K562 (cell line): ENCODE data around the gene KIRREL1. TPM values are rescaled to one million over a fixed set of nuclear protein-coding genes. Genes with fewer than 3 reads are reported as not detected.

Experiments
- CTCFL ChIP-seq: IDR thresholded peaks from 2 replicates; pipeline ENCODE4 v1.6.1; 2011; ENCODE audit warnings: borderline replicate concordance, low read depth, mild to moderate bottlenecking, moderate library complexity, low read length; ENCODE audit not compliant: insufficient read depth, poor library complexity, severe bottlenecking
- GTF2F1 ChIP-seq: IDR thresholded peaks from 2 replicates; pipeline ENCODE4 v1.6.1; 2011; ENCODE audit warnings: low read depth, low read length, improper control_type of control experiment
- PBX2 ChIP-seq, 2 experiments: IDR thresholded peaks in 1 of 2; conservative IDR thresholded peaks in 1 of 2; 2 replicates each; pipeline ENCODE4 v1.6.1; 2016; ENCODE audit warnings: low read depth in 2 of 2, mild to moderate bottlenecking in 1 of 2, missing compliant biosample characterization in 1 of 2, missing genetic modification characterization in 1 of 2, moderate library complexity in 1 of 2
- REST ChIP-seq, 2 experiments: fragments of 450-650 bp; formaldehyde crosslinking in 1 of 2; IDR thresholded peaks; 2 replicates each; pipeline versions ENCODE4 v1.4.0 to v1.6.1; 2014 to 2020; ENCODE audit warnings: mild to moderate bottlenecking in 2 of 2, borderline replicate concordance in 1 of 2, low read depth in 1 of 2
- RUNX1 ChIP-seq: sonication (generic); IDR thresholded peaks from 2 replicates; pipeline ENCODE4 v1.6.1; 2016; ENCODE audit warnings: antibody characterized with exemption, low read depth
- SMC3 ChIP-seq: conservative IDR thresholded peaks from 2 replicates; pipeline ENCODE4 v1.6.1; 2011; ENCODE audit warnings: low read depth, low read length, improper control_type of control experiment; ENCODE audit not compliant: insufficient read depth
- TEAD4 ChIP-seq, 2 experiments: sonication (generic) in 1 of 2; formaldehyde crosslinking in 1 of 2; IDR thresholded peaks; 2 replicates each; pipeline versions ENCODE4 v1.6.1 to v1.8.0; 2012 to 2022; ENCODE audit warnings: borderline replicate concordance in 1 of 2, inconsistent platforms in 1 of 2, low read length in 1 of 2, mild to moderate bottlenecking in 1 of 2, missing genetic modification reagents in 1 of 2
- USF1 ChIP-seq: sonication (generic); formaldehyde crosslinking; IDR thresholded peaks from 2 replicates; pipeline ENCODE4 v1.9.0; 2022; ENCODE audit warnings: mild to moderate bottlenecking, missing genetic modification reagents
- polyA plus RNA-seq, 8 experiments: library from polyadenylated mRNA; depleted of rRNA in 4 of 8; stranded (reverse) in 5 of 8; unstranded in 3 of 8; fragments of >200 nt; fragmentation: Nextera tagmentation in 2 of 8; fragmentation: Illumina TruSeq in 1 of 8; extraction: Ambion mirVana in 2 of 8; extraction: Trizol in 1 of 8; gene quantifications; 2 replicates each; pipeline versions ENCODE4 v1.2.1 to v1.2.3, GENCODE V29; 2011 to 2014; ENCODE audit warnings: inconsistent platforms in 1 of 8, missing spikeins in 1 of 8
- total RNA-seq, 7 experiments: library from RNA; depleted of rRNA in 6 of 7; stranded (reverse); fragments of >200 nt in 6 of 7; fragmentation: Illumina TruSeq in 2 of 7; extraction: Trizol in 2 of 7; gene quantifications; 2 replicates each; pipeline versions ENCODE4 v1.2.1 to v1.2.3, GENCODE V29; 2011 to 2021; ENCODE audit warnings: low replicate concordance in 1 of 7

Gene KIRREL1
- total and polyA plus RNA-seq, 9 of the 15 experiments (the other 6 are each of a cell fraction or from before 2014, with no cell fraction given): under 0.01 to 0.22 (median 0.03) TPM; not detected in 3

GRCh38 chr1:158087320-158087927 lies 94.0 kb downstream of the KIRREL1 start (continued):
- peak; percentile 66; the same call in 1 of the 2 replicates for TF ChIP-seq REST (IDR thresholded peaks at IDR 0.05; ENCODE audit: borderline replicate concordance)
- no peak for TF ChIP-seq REST (CRISPR knock-in tag; IDR thresholded peaks at IDR 0.05; ENCODE audit: low read depth)
- no peak for TF ChIP-seq RUNX1
- no peak for TF ChIP-seq USF1 (CRISPR knock-in tag)
- no peak for TF ChIP-seq PBX2 (CRISPR knock-in tag; IDR thresholded peaks at IDR 0.05; ENCODE audit: low read depth)
- TF ChIP-seq PBX2 (tag; conservative IDR thresholded peaks at IDR 0.05; ENCODE audit: low read depth): no peak
- TF ChIP-seq CTCFL: peak; percentile 88
- TF ChIP-seq TEAD4 (IDR thresholded peaks at IDR 0.05; ENCODE audit: low read length): peak; percentile 20; the same call in 1 of the 2 replicates
- no peak for TF ChIP-seq TEAD4 (CRISPR knock-in tag; IDR thresholded peaks at IDR 0.05; ENCODE audit: borderline replicate concordance)
- peak; percentile 71 for TF ChIP-seq SMC3
- no peak for TF ChIP-seq GTF2F1
